ENCODE results near the gene STARD4.

Gene STARD4

DNA sequence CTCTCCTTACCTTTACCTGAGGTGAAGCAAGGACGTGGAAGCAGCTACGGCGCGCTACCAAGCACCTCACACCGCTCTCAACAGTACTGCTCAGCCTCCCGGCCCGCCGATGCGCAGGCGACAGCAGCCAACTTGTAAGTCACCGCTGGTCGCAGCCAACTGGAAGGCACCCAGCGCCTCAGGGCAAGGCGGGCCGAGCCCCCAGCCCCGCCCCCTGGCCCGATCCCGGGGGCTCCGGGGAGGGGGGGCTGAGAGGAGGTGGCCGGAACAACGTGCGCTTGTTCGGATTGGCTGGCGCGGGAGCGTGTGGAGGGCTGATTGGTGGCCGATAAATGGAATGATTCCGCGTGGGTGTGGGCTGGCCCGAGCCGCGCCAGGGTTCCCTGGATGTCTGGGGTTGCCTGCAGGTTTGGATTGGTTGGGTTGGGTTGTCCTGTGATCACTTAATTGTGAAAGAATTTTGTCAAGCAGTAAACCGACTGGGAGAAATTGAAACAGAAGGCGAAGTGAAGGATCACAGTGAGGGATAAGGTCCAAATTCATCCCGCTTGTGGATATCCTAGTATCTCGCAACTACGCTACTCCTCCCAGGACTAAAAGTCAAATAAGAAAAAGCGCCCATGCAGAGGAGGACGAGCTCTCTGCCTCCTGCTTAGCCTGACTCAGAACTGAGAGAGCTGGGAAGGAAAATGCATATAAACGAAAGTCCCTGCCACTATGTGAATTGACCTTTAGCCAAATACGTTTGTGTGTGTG, at the start of gene STARD4:
Gene STARD4 (minus strand): TSS at position 161 of the 756 bp plus-strand sequence. CDS start 5,102 bp downstream, outside the sequence.
- peak; percentile 89 to 94 for DNase-seq (ENCODE audit: low read depth in 2 of 2)

DNA sequence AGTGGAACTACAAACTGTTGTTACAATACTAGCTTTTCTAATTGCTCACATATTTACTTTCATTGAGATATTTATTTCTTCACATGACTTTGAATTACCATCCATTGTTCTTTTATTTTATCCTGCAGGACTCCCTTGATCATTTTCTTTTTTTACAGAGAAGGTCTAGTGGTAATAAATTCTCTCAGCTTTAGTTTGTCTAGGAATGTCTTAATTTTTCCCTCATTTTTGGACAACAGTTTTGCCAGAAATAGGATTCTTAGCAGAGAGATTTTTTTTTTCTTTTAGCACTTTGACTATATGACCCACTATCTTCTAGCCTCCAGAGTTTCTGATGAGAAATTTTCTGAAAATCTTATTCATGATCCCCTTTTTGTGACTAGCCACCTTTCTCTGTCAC, 47.3 kb upstream of the STARD4 start:
- no peak for DNase-seq (ENCODE audit: low read depth in 2 of 2)

GRCh38 chr5:111557686-111558085, 45.4 kb upstream of the STARD4 start:
- DNase-seq (ENCODE audit: low read depth in 2 of 2): no peak

DNA sequence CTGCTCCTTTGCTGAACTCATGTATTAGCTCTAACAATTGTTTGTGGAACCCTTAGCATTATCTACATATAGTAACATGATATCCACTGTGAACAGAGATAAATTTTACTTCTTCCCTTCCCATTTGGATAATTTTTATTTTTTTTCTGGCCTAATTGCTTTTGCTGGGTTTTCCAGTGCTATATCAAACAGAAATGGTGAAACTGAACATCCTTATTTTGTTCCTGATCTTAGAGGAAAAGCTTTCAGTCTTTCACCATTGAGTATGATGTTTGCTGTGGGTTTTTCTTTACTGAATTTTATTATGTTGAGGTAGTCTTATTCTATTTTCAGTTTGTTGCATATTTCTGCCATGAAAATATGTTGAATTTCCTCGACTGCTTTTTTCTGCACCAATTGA, 44.8 kb upstream of the STARD4 start:
- DNase-seq (ENCODE audit: low read depth in 2 of 2): no peak

- no peak for DNase-seq (ENCODE audit: low read depth in 2 of 2)
These were observed 44.2 kb upstream of the STARD4 start for GRCh38 chr5:111556501-111556900.

- no peak for DNase-seq (ENCODE audit: low read depth in 2 of 2)
These were observed 43.4 kb upstream of the STARD4 start for GRCh38 chr5:111555760-111556159.

GRCh38 chr5:111553868-111554267, 41.5 kb upstream of the STARD4 start:
- no peak for DNase-seq (ENCODE audit: low read depth in 2 of 2)

DNA sequence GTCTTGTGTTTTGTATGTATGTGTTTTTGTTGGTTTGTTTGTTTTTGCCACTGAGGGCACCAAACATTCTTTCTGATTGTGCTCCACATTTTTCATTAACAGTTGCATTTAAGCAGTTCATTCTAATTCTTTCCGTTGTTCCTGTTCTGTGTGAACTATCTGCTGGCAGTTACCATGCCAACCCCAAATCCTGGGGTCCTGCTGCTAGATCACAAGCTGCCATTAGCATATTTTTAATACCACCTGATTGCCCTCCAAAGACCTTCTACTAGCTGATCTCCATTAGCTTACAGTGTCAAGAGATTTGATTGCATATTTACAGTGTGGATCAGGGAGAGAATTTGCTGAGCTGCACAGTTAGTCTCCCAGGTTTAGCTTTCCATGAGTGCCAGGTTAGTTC, 40.6 kb upstream of the STARD4 start:
- no peak for DNase-seq (ENCODE audit: low read depth in 2 of 2)

GRCh38 chr5:111552492-111552891, 40.2 kb upstream of the STARD4 start:
- DNase-seq (ENCODE audit: low read depth in 2 of 2): no peak

- no peak for DNase-seq (ENCODE audit: low read depth in 2 of 2)
These were observed 39.4 kb upstream of the STARD4 start for GRCh38 chr5:111551569-111552275.

DNA sequence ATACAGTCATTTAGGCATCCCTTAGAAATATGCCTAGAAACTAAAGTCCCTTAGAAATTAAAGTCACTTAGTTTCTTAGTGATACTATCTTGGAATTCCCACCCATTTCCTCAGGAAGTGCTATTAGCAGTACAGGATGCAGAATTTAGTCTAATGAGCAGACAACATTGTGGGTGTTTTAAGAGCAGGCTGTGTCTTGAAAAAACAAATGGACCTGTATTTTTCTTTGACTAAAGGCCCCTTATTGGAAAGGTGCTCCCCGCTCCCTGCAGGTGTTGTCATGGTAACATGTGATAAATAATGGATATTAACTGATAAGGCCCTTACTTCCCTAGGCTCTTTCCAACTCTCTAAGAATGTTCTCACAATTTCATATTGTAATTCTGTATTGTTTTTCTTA, 38.8 kb upstream of the STARD4 start:
- no peak for DNase-seq (ENCODE audit: low read depth in 2 of 2)

DNA sequence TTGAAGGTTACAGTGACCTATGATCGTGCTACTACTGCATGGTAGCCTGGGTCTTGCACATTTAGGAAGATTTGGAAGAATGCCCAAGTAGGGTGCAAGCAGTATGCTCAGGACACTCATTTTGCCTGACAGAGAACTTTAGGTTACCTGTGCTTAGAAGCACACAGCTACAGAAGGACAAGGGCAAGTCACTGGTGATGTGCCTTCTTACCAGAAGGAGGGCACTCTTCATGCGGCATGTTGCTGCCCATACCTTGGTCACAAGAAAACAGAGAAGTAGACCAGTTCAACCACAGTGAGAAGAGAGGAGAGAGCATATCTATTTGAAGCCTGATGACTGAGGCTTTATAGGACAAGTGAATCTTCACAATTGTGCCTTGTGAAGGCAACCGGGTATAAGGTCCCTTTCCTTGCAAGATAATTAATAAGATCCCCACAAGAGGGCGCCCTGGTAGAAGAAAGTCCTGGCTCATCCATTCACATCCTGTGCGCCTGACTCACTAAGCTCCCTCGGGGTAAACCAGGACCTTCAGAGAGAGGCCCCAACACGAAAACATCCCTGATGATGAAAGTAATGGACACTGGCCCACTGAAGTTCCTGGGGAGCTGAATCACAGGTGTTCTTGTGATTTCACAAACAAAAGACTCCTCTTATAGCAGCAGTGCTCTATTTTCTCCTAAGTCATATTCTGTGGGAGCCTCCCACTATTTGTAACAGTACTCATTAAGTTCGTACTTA, 38.1 kb upstream of the STARD4 start:
- peak; percentile 52 to 70 for DNase-seq (ENCODE audit: low read depth in 2 of 2)

GRCh38 chr5:111548992-111549649, 36.8 kb upstream of the STARD4 start:
- DNase-seq (ENCODE audit: low read depth in 2 of 2): no peak

GRCh38 chr5:111548348-111548950, 36.1 kb upstream of the STARD4 start:
- DNase-seq (ENCODE audit: low read depth in 2 of 2): no peak

DNA sequence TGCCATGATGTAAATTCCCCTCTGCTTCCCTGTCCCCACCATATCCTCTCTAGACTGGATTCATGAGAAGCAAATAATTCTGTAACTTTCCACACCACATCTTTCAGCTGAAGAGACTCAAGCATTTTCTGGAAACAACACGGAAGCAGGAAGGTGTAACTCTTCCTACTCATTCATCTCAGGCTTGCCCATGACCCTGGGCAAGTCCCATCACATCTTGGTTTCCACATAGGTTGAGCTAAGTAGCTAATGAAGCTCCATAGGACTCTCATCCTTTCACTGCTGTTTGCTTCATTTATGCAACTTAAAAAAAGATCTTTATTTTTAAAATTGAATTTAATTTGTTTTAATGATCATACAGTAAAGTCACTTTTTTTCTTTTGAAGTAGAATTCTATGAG, 32.7 kb upstream of the STARD4 start:
- no peak for DNase-seq (ENCODE audit: low read depth in 2 of 2)

DNA sequence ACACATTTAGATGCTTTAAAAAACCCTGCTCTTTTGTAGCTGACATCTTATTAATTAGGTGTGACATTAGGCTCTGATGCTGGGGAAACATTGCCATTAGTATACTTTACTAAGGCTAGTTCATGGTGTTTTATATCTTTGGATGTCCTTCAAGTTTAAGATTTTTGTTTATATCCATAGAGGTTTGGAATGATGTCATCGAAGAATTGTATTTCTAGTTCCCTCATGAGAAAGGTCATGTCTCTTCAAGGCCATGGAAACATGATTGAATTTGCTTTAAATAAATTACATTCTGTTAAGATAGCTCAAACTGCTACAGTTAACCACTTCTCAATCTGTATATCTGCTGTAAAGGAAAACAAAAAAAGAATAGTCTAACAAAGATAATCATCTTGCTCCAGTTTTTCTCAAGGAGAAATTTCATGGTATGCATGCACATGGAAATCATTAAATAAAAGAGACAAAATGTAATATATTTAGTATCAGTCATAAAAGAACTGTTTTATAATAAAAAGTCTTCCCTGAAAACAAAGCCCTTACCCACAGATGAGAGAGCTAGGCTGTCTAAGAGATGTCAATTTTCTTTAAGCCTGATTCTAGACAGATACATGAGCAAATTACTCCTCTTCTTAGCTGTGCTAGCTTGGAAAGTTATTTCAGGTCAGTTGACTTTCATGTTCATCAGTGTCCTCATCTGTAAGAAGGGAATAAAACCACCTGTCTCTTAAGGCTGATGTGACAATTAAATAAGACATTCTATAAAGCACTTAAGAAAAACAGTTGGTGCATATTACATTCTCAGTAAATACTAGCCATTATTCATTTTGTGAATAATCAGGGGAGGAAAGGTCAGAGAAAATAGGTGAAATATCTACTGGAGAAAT, 25.0 kb upstream of the STARD4 start:
- no peak for DNase-seq (ENCODE audit: low read depth in 2 of 2)

GRCh38 chr5:111535879-111536549, 23.7 kb upstream of the STARD4 start:
- DNase-seq (ENCODE audit: low read depth in 2 of 2): no peak

GRCh38 chr5:111532886-111533582, 20.7 kb upstream of the STARD4 start:
- DNase-seq (ENCODE audit: low read depth in 2 of 2): no peak

- peak; percentile 57 to 64 for DNase-seq (ENCODE audit: low read depth in 2 of 2)
These were observed 18.0 kb upstream of the STARD4 start for GRCh38 chr5:111530298-111530740.

Measured in stimulated activated CD4-positive, alpha-beta T cell treated with anti-CD3 and anti-CD28 coated beads, Interleukin-15, amount 100 ng/mL, for 48 hours (primary cell).